SU-DHL-6 (cell line): ENCODE data around the gene TP63.

Experiments
- EZH2phosphoT487 ChIP-seq: fragments of 200-600 bp; sonication (generic), shearing (Covaris generic); conservative IDR thresholded peaks from 2 replicates; pipeline ENCODE4 v1.6.1; 2018; ENCODE audit warnings: mild to moderate bottlenecking, antibody characterized with exemption, low read length, moderate library complexity, mixed read lengths
- TF ChIP-seq, protein P1 (sequence below): fragments of 200-600 bp; sonication (generic); IDR thresholded peaks from one replicate; pipeline ENCODE4 v1.5.1; 2017; ENCODE audit warnings: antibody characterized with exemption, mild to moderate bottlenecking, low read length, moderate library complexity; ENCODE audit not compliant: insufficient read depth, poor library complexity, severe bottlenecking

- TF ChIP-seq, protein P1, sequence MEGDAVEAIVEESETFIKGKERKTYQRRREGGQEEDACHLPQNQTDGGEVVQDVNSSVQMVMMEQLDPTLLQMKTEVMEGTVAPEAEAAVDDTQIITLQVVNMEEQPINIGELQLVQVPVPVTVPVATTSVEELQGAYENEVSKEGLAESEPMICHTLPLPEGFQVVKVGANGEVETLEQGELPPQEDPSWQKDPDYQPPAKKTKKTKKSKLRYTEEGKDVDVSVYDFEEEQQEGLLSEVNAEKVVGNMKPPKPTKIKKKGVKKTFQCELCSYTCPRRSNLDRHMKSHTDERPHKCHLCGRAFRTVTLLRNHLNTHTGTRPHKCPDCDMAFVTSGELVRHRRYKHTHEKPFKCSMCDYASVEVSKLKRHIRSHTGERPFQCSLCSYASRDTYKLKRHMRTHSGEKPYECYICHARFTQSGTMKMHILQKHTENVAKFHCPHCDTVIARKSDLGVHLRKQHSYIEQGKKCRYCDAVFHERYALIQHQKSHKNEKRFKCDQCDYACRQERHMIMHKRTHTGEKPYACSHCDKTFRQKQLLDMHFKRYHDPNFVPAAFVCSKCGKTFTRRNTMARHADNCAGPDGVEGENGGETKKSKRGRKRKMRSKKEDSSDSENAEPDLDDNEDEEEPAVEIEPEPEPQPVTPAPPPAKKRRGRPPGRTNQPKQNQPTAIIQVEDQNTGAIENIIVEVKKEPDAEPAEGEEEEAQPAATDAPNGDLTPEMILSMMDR, result no peak
- no peak for TF ChIP-seq EZH2phosphoT487
Observed at GRCh38 chr3:189659571-189659970, 28.4 kb downstream of the TP63 start.
